CD4-positive, alpha-beta T cell treated with Interferon gamma for 1 hour (primary cell): ENCODE measurements around the gene SLCO2B1.

Experiments used
- DNase-seq: peaks from one replicate; pipeline ENCODE4 v3.0.0-alpha.2; 2020

SLCO2B1 gene

GRCh38 chr11:75229466-75229865, 78.6 kb downstream of the SLCO2B1 start:
- DNase-seq = no peak

- no peak for DNase-seq
Measured at GRCh38 chr11:75230621-75231020, 79.7 kb downstream of the SLCO2B1 start.

- no peak for DNase-seq
Measured at GRCh38 chr11:75233754-75234172, 82.9 kb downstream of the SLCO2B1 start.

GRCh38 chr11:75236062-75236461, 85.2 kb downstream of the SLCO2B1 start:
- no peak for DNase-seq

- no peak for DNase-seq
Measured at GRCh38 chr11:75237050-75237449, 86.1 kb downstream of the SLCO2B1 start.

- DNase-seq = no peak
Measured at GRCh38 chr11:75238595-75239440, 87.9 kb downstream of the SLCO2B1 start.

- no peak for DNase-seq
Measured at GRCh38 chr11:75239531-75240290, 88.8 kb downstream of the SLCO2B1 start.

GRCh38 chr11:75240311-75241035, 89.6 kb downstream of the SLCO2B1 start, which contains the start of gene TPBGL:
Gene TPBGL (plus strand): TSS chr11:75240774. CDS start chr11:75241050, 276 bp downstream.
- no peak for DNase-seq

- DNase-seq = peak; percentile 84
Measured at GRCh38 chr11:75241036-75241905, 90.4 kb downstream of the SLCO2B1 start.

- DNase-seq = no peak
Measured at GRCh38 chr11:75241906-75242644, 91.2 kb downstream of the SLCO2B1 start.

- DNase-seq = no peak
Measured at GRCh38 chr11:75242722-75243600, 92.1 kb downstream of the SLCO2B1 start.

GRCh38 chr11:75244052-75244814, 93.3 kb downstream of the SLCO2B1 start:
- no peak for DNase-seq

GRCh38 chr11:75245356-75246005, 94.6 kb downstream of the SLCO2B1 start:
- DNase-seq = no peak

GRCh38 chr11:75246006-75246670, 95.2 kb downstream of the SLCO2B1 start:
- no peak for DNase-seq

GRCh38 chr11:75246671-75247350, 95.9 kb downstream of the SLCO2B1 start:
- no peak for DNase-seq

- DNase-seq = no peak
Measured at GRCh38 chr11:75248924-75249256, 98.0 kb downstream of the SLCO2B1 start.

- DNase-seq = no peak
Measured at GRCh38 chr11:75249704-75250103, 98.8 kb downstream of the SLCO2B1 start.

- no peak for DNase-seq
Measured at GRCh38 chr11:75254326-75254725, 103.4 kb downstream of the SLCO2B1 start.
